Spinal cord (tissue), 10 donors: ENCODE results near the gene CRYGD. TPM values are rescaled to one million over a fixed set of nuclear protein-coding genes. Genes with fewer than 3 reads are reported as not detected.
"Not testable (repeated sequence)": the region's sequence is repeated elsewhere in the genome, so short reads cannot be mapped to it uniquely, and the experiment has no call there.

Experiments
- DNase-seq, 6 donors: peaks; one replicate each; pipeline versions ENCODE4 v3.0.0 to v3.0.0-alpha.2; 2013 to 2015; ENCODE audit warnings: low spot score in 6 of 6, low read depth in 4 of 6
- H3K27ac ChIP-seq: one replicate; pipeline ENCODE4 v1.5.1; 2013; ENCODE audit warnings: low read depth, low read length, control low read depth
- H3K27me3 ChIP-seq: one replicate; pipeline ENCODE4 v1.6.1; 2013; ENCODE audit warnings: low read length; ENCODE audit not compliant: control insufficient read depth, insufficient read depth
- H3K36me3 ChIP-seq: one replicate; pipeline ENCODE4 v1.6.1; 2013; ENCODE audit warnings: low read length; ENCODE audit not compliant: control insufficient read depth, insufficient read depth
- H3K4me1 ChIP-seq: one replicate; pipeline ENCODE4 v1.6.1; 2013; ENCODE audit warnings: low read length; ENCODE audit not compliant: control insufficient read depth, insufficient read depth
- H3K4me3 ChIP-seq: one replicate; pipeline ENCODE4 v1.5.1; 2013; ENCODE audit warnings: low read depth, low read length, control low read depth
- H3K9me3 ChIP-seq: one replicate; pipeline ENCODE4 v1.6.1; 2013; ENCODE audit warnings: low read length; ENCODE audit not compliant: control insufficient read depth, insufficient read depth
- WGBS: methylation state at CpG from one replicate; pipeline ENCODE4 v1.1.5; 2013; ENCODE audit warnings: missing lambda C conversion rate; ENCODE audit not compliant: insufficient coverage; 5-methylcytosine and 5-hydroxymethylcytosine counted together
- long read RNA-seq, 4 donors: transcript quantifications; one replicate each; lab custom pipeline, GENCODE V29; 2026
- polyA plus RNA-seq, 2 donors: library from polyadenylated mRNA; unstranded; fragments of 120-200 nt; gene quantifications; one replicate each; pipeline ENCODE4 v1.2.1, GENCODE V29; 2013; ENCODE audit not compliant: insufficient read length in 2 of 2
- total RNA-seq, 2 donors: library from RNA; depleted of rRNA in 1 of 2; stranded (reverse); fragments of 120-200 nt in 1 of 2; fragments of >200 nt in 1 of 2; gene quantifications; one replicate each; pipeline versions ENCODE4 v1.2.3 to v1.2.4, GENCODE V29; 2013 to 2014
- donor health status: healthy.

CRYGD gene
- total RNA-seq: 1 to 10 TPM in 1 of 2 donors, under 1 TPM in 1; 0.83 to 1.2 TPM
- polyA plus RNA-seq: 1 to 10 TPM; 4.9 to 7.1 TPM
- long read RNA-seq, donor 1, partial matches to known transcripts: 0 of 1 reads
- long read RNA-seq, donor 1, other reads (novel, unspliced or antisense): 0 of 1 reads
- long read RNA-seq, donor 2, partial matches to known transcripts: 0 of 1 reads
- long read RNA-seq, donor 2, other reads (novel, unspliced or antisense): 0 of 1 reads
- long read RNA-seq, donor 3, partial matches to known transcripts: 0 of 3 reads
- long read RNA-seq, donor 3, other reads (novel, unspliced or antisense): 0 of 3 reads
- long read RNA-seq, donor 4: 0 reads

DNA sequence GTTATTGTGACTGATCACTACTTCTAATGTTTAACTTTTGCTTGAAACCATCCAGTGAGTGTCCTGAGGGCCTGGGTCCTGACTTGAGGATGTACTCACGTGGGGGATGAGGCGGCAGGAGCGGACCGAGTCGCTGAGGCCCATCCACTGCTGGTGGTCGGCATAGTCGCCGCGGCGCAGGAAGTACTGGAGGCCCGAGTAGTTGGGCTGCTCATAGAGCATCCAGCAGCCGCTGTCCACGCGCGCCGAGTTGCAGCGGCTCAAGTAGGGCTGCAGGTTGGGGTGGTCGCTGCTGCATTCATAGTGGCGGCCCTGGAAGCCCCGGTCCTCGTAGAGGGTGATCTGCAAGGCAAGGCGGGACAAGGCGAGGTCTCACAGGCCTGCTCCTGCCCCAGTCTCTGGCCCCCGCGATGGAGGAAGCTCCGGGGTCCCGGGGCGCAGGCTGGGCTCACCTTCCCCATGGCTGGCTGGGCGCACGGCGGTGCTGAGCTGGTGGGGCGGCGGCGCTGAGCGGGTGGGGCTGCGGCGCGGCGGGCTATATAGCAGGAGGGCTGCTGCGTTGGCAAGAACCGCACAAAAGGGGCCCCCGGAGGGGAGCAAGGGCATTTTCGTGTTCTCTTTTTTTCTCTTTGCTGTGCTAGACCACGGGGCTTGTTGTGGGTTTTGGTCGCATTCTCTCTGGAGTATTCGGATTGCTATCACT is at the start of gene CRYGD:
Gene CRYGD (minus strand): TSS at position 512 of the 703 bp plus-strand sequence. CDS start 51 bp downstream, at position 461.
- H3K27ac ChIP-seq, H3K36me3 ChIP-seq, H3K4me1 ChIP-seq, H3K9me3 ChIP-seq, H3K27me3 ChIP-seq: not testable (repeated sequence)
- peak within 1 kb of the TSS; percentile 24 for H3K4me3 ChIP-seq
- DNase-seq: peak in 2 of 6 donors; percentile 63 to 72
- WGBS: 2% methylated on average over 43 of the region's 46 CpGs

DNA sequence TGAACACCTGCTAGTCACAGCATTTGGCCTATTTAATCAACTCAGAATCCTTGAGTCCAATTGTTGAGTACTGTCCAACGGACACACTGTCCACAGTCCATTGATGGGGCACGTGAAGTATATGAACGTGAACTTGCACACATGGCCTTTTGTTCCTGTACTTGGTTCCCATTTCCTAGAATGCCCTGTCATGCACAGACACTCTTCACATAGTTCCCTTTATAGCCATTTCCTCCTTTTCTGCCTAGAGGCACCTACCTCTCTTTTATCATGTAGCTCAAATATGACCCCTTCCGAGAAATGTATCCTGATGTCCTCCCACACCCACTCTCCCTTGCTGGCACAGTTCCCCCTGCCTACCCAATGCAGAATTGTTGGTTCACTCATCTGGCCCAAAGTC is 47.8 kb upstream of the CRYGD start:
- WGBS: 79% methylated on average over 4 of the region's 4 CpGs
- no peak overlapping the region for H3K27ac ChIP-seq
- peaks cover 10% of the 10 kb centered on the region for H3K4me1 ChIP-seq
- peaks cover 2% of the 10 kb centered on the region for H3K36me3 ChIP-seq
- H3K9me3 ChIP-seq: no peaks in the 10 kb centered on the region
- no peak for DNase-seq
- H3K4me3 ChIP-seq: no peak overlapping the region
- no peaks in the 10 kb centered on the region for H3K27me3 ChIP-seq

DNA sequence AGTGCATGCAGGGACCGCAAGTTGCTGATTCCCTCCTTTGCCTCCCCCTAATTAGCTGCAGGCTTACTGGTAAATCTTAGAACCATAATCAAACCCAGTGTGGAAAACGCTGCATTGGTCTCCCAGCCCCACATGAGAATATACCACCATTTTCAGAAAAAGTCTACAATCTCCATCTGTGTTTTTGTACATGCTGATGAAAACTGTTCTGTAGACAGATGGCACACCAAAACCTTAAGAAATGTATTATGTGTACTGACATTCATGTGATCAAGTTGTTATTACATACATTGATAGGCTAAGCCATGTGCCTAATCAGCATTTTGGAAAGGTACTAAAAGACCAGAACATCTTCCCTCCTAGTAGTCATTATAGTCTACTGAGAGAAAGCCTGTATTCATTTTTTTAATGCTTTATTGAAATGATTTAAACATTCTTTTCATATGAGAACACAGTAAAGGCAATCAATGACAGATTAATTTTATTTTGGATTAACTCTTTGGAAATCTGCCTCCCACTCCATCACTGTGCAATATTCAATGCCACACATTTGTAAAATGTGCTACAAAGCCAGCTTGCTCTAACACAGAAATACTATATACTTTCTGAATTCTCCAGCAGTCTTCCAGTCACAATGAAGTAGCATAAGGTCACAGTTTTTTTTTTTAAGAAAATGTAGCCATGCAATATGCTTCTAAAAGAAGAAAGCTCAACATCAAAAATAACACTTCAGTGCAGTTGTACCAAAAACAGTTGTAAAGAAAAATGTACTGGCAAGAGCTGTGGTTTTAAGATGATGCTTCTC is 40.8 kb upstream of the CRYGD start:
- no peaks in the 10 kb centered on the region for H3K4me1 ChIP-seq
- H3K9me3 ChIP-seq: no peaks in the 10 kb centered on the region
- no peak overlapping the region for H3K4me3 ChIP-seq
- WGBS: 83% methylated on average over 1 of the region's 2 CpGs
- peak in 1 of 6 donors; percentile 80 for DNase-seq
- peaks cover 3% of the 10 kb centered on the region for H3K36me3 ChIP-seq
- no peak overlapping the region for H3K27ac ChIP-seq
- no peaks in the 10 kb centered on the region for H3K27me3 ChIP-seq

DNA sequence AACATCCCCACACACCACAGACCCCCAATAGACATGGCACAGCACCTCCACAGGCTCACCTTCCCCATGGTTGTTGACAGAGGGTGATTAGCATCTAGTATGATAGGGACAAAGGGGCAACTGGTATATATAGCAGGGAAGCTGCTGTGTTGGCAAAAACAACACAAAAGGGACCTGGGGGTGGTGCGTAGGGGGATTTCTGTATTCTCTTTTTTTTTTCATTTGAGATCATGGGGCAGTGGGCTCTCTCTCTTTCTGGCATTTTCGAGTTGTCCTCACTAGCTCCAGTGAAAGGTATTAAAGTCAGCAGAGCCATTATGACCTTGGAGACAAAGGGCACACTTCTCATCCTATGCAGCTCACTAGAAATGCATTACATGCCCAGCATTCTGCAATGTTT is 39.2 kb upstream of the CRYGD start, which contains the start of gene CRYGA:
Gene CRYGA (minus strand): TSS at position 101 of the 400 bp plus-strand sequence. CDS start 33 bp downstream, at position 68.
- Histone ChIP-seq H3K36me3 (peaks cover 3% of the 10 kb centered on the region), H3K4me3 (no peak within 1 kb of the TSS), H3K9me3 (no peaks in the 10 kb centered on the region), H3K4me1 (no peaks in the 10 kb centered on the region), H3K27me3 (no peaks in the 10 kb centered on the region), H3K27ac (no peak within 1 kb of the TSS)
- 50% methylated on average over 1 of the region's 2 CpGs for WGBS
- no peak for DNase-seq

DNA sequence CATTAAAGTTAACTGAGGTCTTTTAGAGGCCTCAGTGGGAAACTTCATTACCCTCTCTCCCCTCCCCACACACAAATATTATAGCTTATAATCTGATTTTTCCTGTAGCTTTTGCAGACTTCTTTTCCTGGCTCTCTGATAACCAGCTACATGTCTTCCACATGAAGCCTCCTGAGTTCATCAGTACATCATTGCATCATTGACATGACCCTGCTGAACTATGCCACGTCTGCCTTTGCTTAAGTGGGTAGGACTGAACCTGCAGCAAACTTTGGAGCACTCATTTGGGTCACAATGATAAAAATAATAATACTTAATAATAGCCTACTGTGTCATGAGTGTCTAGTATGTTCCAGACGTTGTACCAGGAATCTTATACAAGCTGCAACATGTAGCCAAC is 32.1 kb upstream of the CRYGD start:
- no CpG with 5 or more reads among the region's 2 CpGs for WGBS
- H3K36me3 ChIP-seq: no peaks in the 10 kb centered on the region

DNA sequence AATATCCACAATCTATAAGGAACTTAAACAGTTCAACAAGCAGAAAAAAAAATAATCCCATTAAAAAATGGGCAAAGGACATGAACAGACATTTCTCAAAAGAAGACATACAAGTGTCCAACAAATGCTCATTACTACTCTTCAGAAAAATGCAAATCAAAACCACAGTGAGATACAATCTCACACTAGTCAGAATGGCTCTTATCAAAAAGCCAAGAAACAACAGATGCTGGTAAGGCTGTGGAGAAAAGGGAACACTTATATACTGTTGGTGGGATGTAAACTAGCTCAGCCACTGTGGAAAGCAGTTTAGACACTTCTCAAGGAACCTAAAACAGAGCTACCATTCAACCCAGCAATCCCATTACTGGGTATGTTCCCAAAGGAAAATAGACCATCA is 28.8 kb upstream of the CRYGD start:
- Histone ChIP-seq H3K4me3 (no peak overlapping the region), H3K4me1 (no peaks in the 10 kb centered on the region), H3K27ac (no peak overlapping the region), H3K27me3 (no peaks in the 10 kb centered on the region), H3K36me3 (no peaks in the 10 kb centered on the region), H3K9me3 (no peaks in the 10 kb centered on the region)
- no peak for DNase-seq

More for the DNA sequence above, 32.1 kb upstream of the CRYGD start:
- no peak for DNase-seq
- H3K9me3 ChIP-seq: no peaks in the 10 kb centered on the region
- no peak overlapping the region for H3K27ac ChIP-seq
- H3K27me3 ChIP-seq: no peaks in the 10 kb centered on the region
- H3K4me1 ChIP-seq: no peaks in the 10 kb centered on the region
- no peak overlapping the region for H3K4me3 ChIP-seq

DNA sequence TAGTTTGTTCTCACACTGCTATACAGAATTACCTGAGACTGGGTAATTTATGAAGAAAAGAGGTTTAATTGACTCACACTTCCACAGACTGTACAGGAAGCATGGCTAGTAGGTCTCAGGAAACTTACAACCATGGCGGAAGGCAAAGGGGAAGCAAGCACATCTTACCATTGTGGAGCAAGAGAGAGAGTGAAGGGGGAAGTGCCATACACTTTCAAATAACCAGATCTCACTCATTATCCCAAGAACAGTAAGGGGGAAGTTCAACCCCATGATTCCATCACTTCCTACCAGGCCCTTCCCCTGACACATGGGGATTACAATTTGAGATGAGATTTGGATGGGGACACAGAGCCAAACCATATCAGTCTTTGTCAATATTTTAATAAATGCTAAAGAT is 26.6 kb upstream of the CRYGD start:
- H3K9me3 ChIP-seq: no peaks in the 10 kb centered on the region
- no peaks in the 10 kb centered on the region for H3K27me3 ChIP-seq
- no peak overlapping the region for H3K27ac ChIP-seq
- H3K4me3 ChIP-seq: no peak overlapping the region
- no CpG with 5 or more reads among the region's 1 CpG for WGBS
- H3K4me1 ChIP-seq: no peaks in the 10 kb centered on the region
- DNase-seq: no peak
- H3K36me3 ChIP-seq: no peaks in the 10 kb centered on the region

DNA sequence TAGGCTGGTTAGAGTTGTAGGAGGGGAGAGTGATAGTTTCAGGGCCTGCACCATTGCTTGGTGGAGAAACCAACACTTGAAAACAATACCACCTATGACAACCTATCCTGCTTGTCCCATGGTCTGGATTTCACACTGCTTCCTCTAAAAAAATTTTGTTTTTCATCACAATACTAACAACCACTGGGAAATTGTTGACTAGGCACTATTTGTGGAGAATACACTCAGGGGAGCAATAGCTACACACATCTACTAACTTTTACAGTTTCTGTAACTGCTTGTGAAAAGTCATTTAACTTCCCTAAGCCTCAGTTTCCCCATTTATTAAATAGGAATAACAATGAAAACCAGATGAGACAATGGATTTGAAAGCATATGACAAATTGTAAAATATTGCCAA is 25.8 kb upstream of the CRYGD start:
- H3K27ac ChIP-seq: no peak overlapping the region
- no peaks in the 10 kb centered on the region for H3K9me3 ChIP-seq
- H3K4me3 ChIP-seq: no peak overlapping the region
- no peaks in the 10 kb centered on the region for H3K36me3 ChIP-seq
- H3K4me1 ChIP-seq: no peaks in the 10 kb centered on the region
- H3K27me3 ChIP-seq: no peaks in the 10 kb centered on the region
- DNase-seq: no peak

DNA sequence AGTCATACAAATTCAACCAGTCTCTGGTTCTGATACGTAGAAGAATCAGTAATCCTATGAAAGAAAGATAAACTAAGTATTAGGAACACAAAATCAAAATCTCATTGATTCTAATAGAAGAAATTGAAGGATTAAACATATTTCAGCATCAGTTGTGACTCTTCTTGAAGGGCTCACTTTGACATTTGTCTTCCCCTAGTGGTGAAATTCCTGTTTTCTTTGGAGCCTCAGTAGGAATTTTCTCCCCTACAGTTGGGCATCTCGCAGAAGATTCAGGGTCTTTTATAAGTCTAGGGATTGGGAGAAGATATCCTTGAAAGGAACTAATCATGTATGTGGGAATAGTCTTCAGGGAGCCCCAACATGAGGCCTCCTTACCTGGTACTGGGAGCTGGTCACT is 24.5 kb upstream of the CRYGD start:
- Histone ChIP-seq H3K27me3 (no peaks in the 10 kb centered on the region), H3K9me3 (no peaks in the 10 kb centered on the region), H3K4me3 (no peak overlapping the region), H3K4me1 (no peaks in the 10 kb centered on the region), H3K36me3 (no peaks in the 10 kb centered on the region), H3K27ac (no peak overlapping the region)
- no peak for DNase-seq
- WGBS: 50% methylated on average over 1 of the region's 2 CpGs
